GM23338 (cell line): ENCODE data around the gene ATP4B. TPM values are rescaled to one million over a fixed set of nuclear protein-coding genes. Genes with fewer than 3 reads are reported as not detected.

Experiments
- ATAC-seq: fragments of 200-7000 bp; cut with Tn5 transposase; 3 replicates; pipeline ENCODE4 v1.9.1; 2020
- DNase-seq: peaks from one replicate; pipeline ENCODE4 v3.0.0-alpha.2; 2015; ENCODE audit warnings: low spot score
- H2AFZ ChIP-seq: fragments of 200-600 bp; sonication (generic); 2 replicates; pipeline ENCODE4 v1.8.0; 2016; ENCODE audit warnings: antibody characterized with exemption, mild to moderate bottlenecking, moderate library complexity
- H3F3A ChIP-seq: fragments of 200-600 bp; sonication (generic); replicated peaks from 2 replicates; pipeline ENCODE4 v1.8.0; 2017; ENCODE audit warnings: antibody characterized with exemption, mixed run types, low read depth
- H3K27ac ChIP-seq: fragments of 200-600 bp; sonication (generic); 2 replicates; pipeline ENCODE4 v1.6.1; 2016; ENCODE audit warnings: low read depth
- H3K27me3 ChIP-seq: fragments of 200-600 bp; sonication (generic); 2 replicates; pipeline ENCODE4 v1.8.0; 2016; ENCODE audit warnings: mild to moderate bottlenecking, mixed run types, moderate library complexity; ENCODE audit not compliant: insufficient read depth
- H3K36me3 ChIP-seq: fragments of 200-600 bp; sonication (generic); 2 replicates; pipeline ENCODE4 v1.8.0; 2016; ENCODE audit warnings: mild to moderate bottlenecking; ENCODE audit not compliant: insufficient read depth
- H3K4me1 ChIP-seq: fragments of 200-600 bp; sonication (generic); 2 replicates; pipeline ENCODE4 v1.8.0; 2016; ENCODE audit warnings: mild to moderate bottlenecking, moderate library complexity; ENCODE audit not compliant: insufficient read depth
- H3K4me2 ChIP-seq: fragments of 200-600 bp; sonication (generic); 2 replicates; pipeline ENCODE4 v1.7.1; 2017; ENCODE audit warnings: mixed run types
- H3K4me3 ChIP-seq: fragments of 200-600 bp; sonication (generic); 2 replicates; pipeline ENCODE4 v1.6.1; 2016; ENCODE audit warnings: mixed run types
- H3K79me2 ChIP-seq: fragments of 200-600 bp; sonication (generic); replicated peaks from 2 replicates; pipeline ENCODE4 v1.8.0; 2017; ENCODE audit warnings: mild to moderate bottlenecking; ENCODE audit not compliant: insufficient read depth
- H3K9me2 ChIP-seq: fragments of 200-600 bp; sonication (generic); 2 replicates; pipeline ENCODE4 v1.8.0; 2017; ENCODE audit not compliant: insufficient read depth
- H4K20me1 ChIP-seq: fragments of 200-600 bp; sonication (generic); replicated peaks from 2 replicates; pipeline ENCODE4 v1.8.0; 2017; ENCODE audit warnings: mild to moderate bottlenecking; ENCODE audit not compliant: insufficient read depth
- H3K27ac Mint-ChIP-seq: 2 replicates; pipeline ENCODE4 v1.8.0; 2020; ENCODE audit warnings: inconsistent platforms, mild to moderate bottlenecking, moderate library complexity, mixed read lengths
- H3K27me3 Mint-ChIP-seq: 3 replicates; pipeline ENCODE4 v1.8.0; 2022; ENCODE audit warnings: low read depth, mild to moderate bottlenecking, moderate library complexity, mixed read lengths, inconsistent platforms; ENCODE audit not compliant: insufficient read depth, poor library complexity
- H3K36me3 Mint-ChIP-seq: 3 replicates; pipeline ENCODE4 v1.8.0; 2021; ENCODE audit warnings: low read depth, mild to moderate bottlenecking, inconsistent platforms, moderate library complexity, mixed read lengths
- H3K4me1 Mint-ChIP-seq: 3 replicates; pipeline ENCODE4 v1.8.0; 2020; ENCODE audit warnings: mild to moderate bottlenecking, inconsistent platforms, mixed read lengths
- H3K4me3 Mint-ChIP-seq: 3 replicates; pipeline ENCODE4 v1.8.0; 2021; ENCODE audit warnings: moderate library complexity, mild to moderate bottlenecking, inconsistent platforms, mixed read lengths
- H3K9me3 Mint-ChIP-seq: 3 replicates; pipeline ENCODE4 v1.8.0; 2020; ENCODE audit warnings: moderate library complexity, mild to moderate bottlenecking, inconsistent platforms, mixed read lengths
- CREB1 ChIP-seq: fragments of 250-450 bp; sonication (Bioruptor Pico); IDR thresholded peaks from 2 replicates; pipeline ENCODE4 v1.5.0; 2020; ENCODE audit warnings: low read depth, mild to moderate bottlenecking, moderate library complexity
- CTCF ChIP-seq, 2 experiments: fragments of 200-600 bp in 1 of 2; sonication (generic) in 1 of 2; conservative IDR thresholded peaks; 2 replicates each; pipeline versions ENCODE4 v1.5.1 to v1.6.1; 2016 to 2017; ENCODE audit warnings: antibody characterized with exemption in 2 of 2, low read depth in 2 of 2, mild to moderate bottlenecking in 2 of 2, moderate library complexity in 1 of 2
- EZH2 ChIP-seq: fragments of 200-600 bp; sonication (generic); IDR thresholded peaks from one replicate; pipeline ENCODE4 v1.8.0; 2017; ENCODE audit warnings: antibody characterized with exemption, mild to moderate bottlenecking, low read depth; ENCODE audit not compliant: unreplicated experiment
- EZH2phosphoT487 ChIP-seq: fragments of 200-600 bp; sonication (generic); IDR thresholded peaks from one replicate; pipeline ENCODE4 v1.8.1; 2018; ENCODE audit warnings: antibody characterized with exemption; ENCODE audit not compliant: unreplicated experiment
- JUNB ChIP-seq: IDR thresholded peaks from one replicate; pipeline ENCODE4 v1.6.1; 2016; ENCODE audit warnings: antibody characterized with exemption; ENCODE audit not compliant: unreplicated experiment
- NANOG ChIP-seq: IDR thresholded peaks from 2 replicates; pipeline ENCODE4 v1.6.1; 2016; ENCODE audit warnings: antibody characterized with exemption, borderline replicate concordance
- POLR2AphosphoS5 ChIP-seq: IDR thresholded peaks from 2 replicates; pipeline ENCODE4 v1.6.1; 2016; ENCODE audit warnings: antibody characterized with exemption, low read depth
- REST ChIP-seq: IDR thresholded peaks from one replicate; pipeline ENCODE4 v1.6.1; 2018; ENCODE audit warnings: antibody characterized with exemption; ENCODE audit not compliant: unreplicated experiment
- STAT1 ChIP-seq: IDR thresholded peaks from one replicate; pipeline ENCODE4 v1.6.1; 2016; ENCODE audit warnings: antibody characterized with exemption; ENCODE audit not compliant: unreplicated experiment
- ZNF114 ChIP-seq: fragments of 250-450 bp; sonication (Bioruptor Pico); IDR thresholded peaks from 2 replicates; pipeline ENCODE4 v1.5.0; 2020; ENCODE audit warnings: mild to moderate bottlenecking, moderate library complexity
- ZNF331 ChIP-seq: fragments of 250-450 bp; sonication (Bioruptor Pico); IDR thresholded peaks from 2 replicates; pipeline ENCODE4 v1.5.0; 2020; ENCODE audit warnings: low read depth, mild to moderate bottlenecking, moderate library complexity
- ZNF462 ChIP-seq: fragments of 250-450 bp; sonication (Bioruptor Pico); IDR thresholded peaks from 2 replicates; pipeline ENCODE4 v1.5.0; 2020; ENCODE audit warnings: mild to moderate bottlenecking, moderate library complexity
- polyA plus RNA-seq: library from polyadenylated mRNA; unstranded; fragments of >200 nt; fragmentation: Nextera tagmentation; extraction: Ambion mirVana; gene quantifications from 2 replicates; pipeline ENCODE4 v1.2.1, GENCODE V29; 2016
- total RNA-seq: library from RNA; depleted of rRNA; stranded (reverse); fragments of >200 nt; shearing (Covaris generic); gene quantifications from 2 replicates; pipeline ENCODE4 v1.2.3, GENCODE V29; 2014
- TF ChIP-seq, protein P1 (sequence below): IDR thresholded peaks from 2 replicates; pipeline ENCODE4 v1.6.1; 2016; ENCODE audit warnings: antibody characterized with exemption

Gene ATP4B
- total and polyA plus RNA-seq, 2 experiments from 2014 or later = not detected

DNA sequence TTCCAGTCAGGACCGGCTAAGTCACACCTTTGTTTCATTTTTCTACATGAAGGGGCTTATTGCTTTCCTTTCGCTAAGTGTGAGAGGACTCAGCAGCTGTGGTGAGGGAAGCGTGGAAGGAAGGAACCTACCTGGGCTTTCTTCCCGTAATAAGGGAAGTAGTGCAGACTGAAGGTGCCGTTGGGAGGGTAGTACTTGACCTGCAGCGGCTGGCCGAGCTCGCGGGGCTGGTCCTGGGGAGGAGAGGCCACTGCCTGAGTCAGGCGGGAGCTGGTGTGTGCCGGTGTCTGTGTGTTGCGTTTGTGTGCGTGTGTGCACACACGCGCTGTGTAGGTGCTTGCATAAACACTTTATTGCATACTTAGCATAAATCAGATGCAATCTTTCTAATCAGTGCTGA is 7.7 kb downstream of the ATP4B start:
- Histone ChIP-seq H3K36me3 (no peaks in the 10 kb centered on the region), H2AFZ (no peak overlapping the region), H3K9me2 (no peaks in the 10 kb centered on the region), H3K79me2 (no peaks in the 10 kb centered on the region), H3K4me2 (no peak overlapping the region), H3F3A (no peaks in the 10 kb centered on the region), H3K27me3 (no peaks in the 10 kb centered on the region), H3K4me3 (no peak overlapping the region), H4K20me1 (no peaks in the 10 kb centered on the region), H3K4me1 (no peaks in the 10 kb centered on the region), H3K27ac (no peak overlapping the region)
- H3K36me3 Mint-ChIP-seq = peaks cover 5% of the 10 kb centered on the region; the same call in 1 of the 3 replicates
- H3K27ac Mint-ChIP-seq = no peak overlapping the region
- no peak for TF ChIP-seq ZNF114 (CRISPR knock-in tag)
- TF ChIP-seq NANOG = no peak
- TF ChIP-seq CREB1 (CRISPR knock-in tag) = no peak
- no peak for TF ChIP-seq ZNF331 (CRISPR knock-in tag)
- no peak for TF ChIP-seq REST
- no peak for TF ChIP-seq EZH2
- TF ChIP-seq STAT1 = no peak
- TF ChIP-seq, protein P1, sequence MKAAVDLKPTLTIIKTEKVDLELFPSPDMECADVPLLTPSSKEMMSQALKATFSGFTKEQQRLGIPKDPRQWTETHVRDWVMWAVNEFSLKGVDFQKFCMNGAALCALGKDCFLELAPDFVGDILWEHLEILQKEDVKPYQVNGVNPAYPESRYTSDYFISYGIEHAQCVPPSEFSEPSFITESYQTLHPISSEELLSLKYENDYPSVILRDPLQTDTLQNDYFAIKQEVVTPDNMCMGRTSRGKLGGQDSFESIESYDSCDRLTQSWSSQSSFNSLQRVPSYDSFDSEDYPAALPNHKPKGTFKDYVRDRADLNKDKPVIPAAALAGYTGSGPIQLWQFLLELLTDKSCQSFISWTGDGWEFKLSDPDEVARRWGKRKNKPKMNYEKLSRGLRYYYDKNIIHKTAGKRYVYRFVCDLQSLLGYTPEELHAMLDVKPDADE = no peak
- TF ChIP-seq POLR2AphosphoS5 = no peak
- TF ChIP-seq EZH2phosphoT487 = no peak
- no peak for TF ChIP-seq JUNB
- no peak for TF ChIP-seq ZNF462 (CRISPR knock-in tag)
- TF ChIP-seq CTCF (conservative IDR thresholded peaks at IDR 0.05; ENCODE audit: low read depth in 2 of 2) = no peak
- H3K27me3 Mint-ChIP-seq = peaks cover 13% of the 10 kb centered on the region
- ATAC-seq = no peak
- H3K4me3 Mint-ChIP-seq = no peak overlapping the region
- H3K4me1 Mint-ChIP-seq = peaks cover 16% of the 10 kb centered on the region
- no peak for DNase-seq
- H3K9me3 Mint-ChIP-seq = no peaks in the 10 kb centered on the region; the same call in 1 of the 3 replicates
